Heart right ventricle (tissue), 16 donors: ENCODE measurements around the gene THOC3. TPM values are rescaled to one million over a fixed set of nuclear protein-coding genes. Genes with fewer than 3 reads are reported as not detected.
A peak's percentile ranks its signal among the peaks of the same experiment; 100 is the strongest.
"Not testable (repeated sequence)": the region's sequence is repeated elsewhere in the genome, so short reads cannot be mapped to it uniquely, and the experiment has no call there.

Source experiments
- ATAC-seq, 8 donors: fragments of 200-7000 bp; cut with Tn5 transposase; one replicate each; pipeline ENCODE4 v1.9.1; 2020; ENCODE audit warnings: mild to moderate bottlenecking in 8 of 8, moderate library complexity in 8 of 8, moderate number of reproducible peaks in 1 of 8
- DNase-seq, 2 donors: peaks; one replicate each; pipeline ENCODE4 v3.0.0-alpha.2; 2020
- H3K27ac ChIP-seq, 10 donors: fragments of 200-600 bp; sonication (generic) in 2 of 10; one replicate each; pipeline versions ENCODE4 v1.5.0 to v1.8.0; 2020 to 2022; ENCODE audit warnings: mild to moderate bottlenecking in 3 of 10
- H3K27me3 ChIP-seq, 7 donors: fragments of 200-600 bp; one replicate each; pipeline ENCODE4 v1.8.0; 2021 to 2022; ENCODE audit warnings: mild to moderate bottlenecking in 2 of 7
- H3K36me3 ChIP-seq, 9 donors: fragments of 200-600 bp; sonication (generic) in 1 of 9; one replicate each; pipeline versions ENCODE4 v1.5.0 to v1.8.0; 2020 to 2022; ENCODE audit warnings: mild to moderate bottlenecking in 2 of 9
- H3K4me1 ChIP-seq, 9 donors: fragments of 200-600 bp; sonication (generic) in 1 of 9; one replicate each; pipeline versions ENCODE4 v1.5.0 to v1.8.0; 2020 to 2022; ENCODE audit warnings: mild to moderate bottlenecking in 4 of 9
- H3K4me3 ChIP-seq, 10 donors: fragments of 200-600 bp; sonication (generic) in 2 of 10; one replicate each; pipeline versions ENCODE4 v1.5.0 to v1.8.0; 2020 to 2022; ENCODE audit warnings: mild to moderate bottlenecking in 7 of 10, moderate library complexity in 2 of 10
- H3K9me3 ChIP-seq, 11 donors: fragments of 200-600 bp in 10 of 11; sonication (generic) in 2 of 11; one replicate each; pipeline versions ENCODE4 v1.5.0 to v1.8.0; 2013 to 2022; ENCODE audit warnings: mild to moderate bottlenecking in 2 of 11, control low read depth in 1 of 11, moderate library complexity in 1 of 11
- CTCF ChIP-seq, 9 donors: fragments of 200-600 bp; sonication (generic) in 2 of 9; IDR thresholded peaks; one replicate each; pipeline versions ENCODE4 v1.5.0 to v1.8.0; 2021 to 2022; ENCODE audit warnings: antibody characterized with exemption in 9 of 9, mild to moderate bottlenecking in 5 of 9, moderate library complexity in 1 of 9
- WGBS, 2 donors: extraction: QIAGEN DNeasy Blood & Tissue Kit; methylation state at CpG; one replicate each; pipeline ENCODE4 v1.1.7; 2013; ENCODE audit warnings: inconsistent platforms in 1 of 2; 5-methylcytosine and 5-hydroxymethylcytosine counted together
- intact Hi-C, 10 donors: fragments of 100-400 bp; cut with DNase I; formaldehyde crosslinking; loops; one replicate each; pipeline versions ENCODE4 v1.11.1 to v1.14.2; 2022
- long read RNA-seq, 3 donors: library from polyadenylated mRNA; unstranded; transcript quantifications; one replicate each; pipeline ENCODE4 v2.0.0, GENCODE V29; 2020 to 2021
- polyA plus RNA-seq, 2 donors: library from polyadenylated mRNA; stranded (reverse); fragments of 200-250 nt; gene quantifications; one replicate each; pipeline ENCODE4 v1.2.3, GENCODE V29; 2013
- total RNA-seq, 10 donors: library from RNA; stranded (reverse); fragmentation: NEBNext Ultra II Directional in 3 of 10; extraction: Animal tissue kit (Norgen Biotek cat#: 25700) in 3 of 10; gene quantifications; one replicate each; pipeline versions ENCODE4 v1.2.1 to v1.2.4, GENCODE V29; 2021 to 2023
- donor health status: Arrhythmogenic right ventricular cardiomyopathy.
- donor health status: ischemic (EF 13 %, LVEDD 7.1; RV severe dilation, severe dysfunction).
- donor health status: healthy with polysubstance abuse.
- donor health status: DM: no; HTN: yes; CAD: no.
- donor health status: DM: no; HTN: no; CAD: no.
- donor health status: ischemic (EF 25% LVEDD 6.9; RV normal size, moderate dysfunction).
- donor health status: ischemic (EF 25% LVEDD 5.7; RV mildly dilated, moderate dysfunction).
- donor health status: healthy.
- donor health status: DM: yes; HTN: yes; CAD: no.
- donor health status: Ischemic cardiomyopathy.
- donor health status: ischemic (EF 35%, LVEDD 5.7; RV mildly dilated, moderate dysfunction).
- donor health status: nonischemic (EF 11% LVEDD 7.7; RV severe dilation, severe dysfunction).
- donor health status: DM: yes; HTN: yes; CAD: no.
- donor health status: PGD.
- donor health status: ischemic (EF 29% LVEDD 5.4; RV normal size, mild dysfunction).
- donor health status: nonischemic (EF 23%, LVEDD 6.1; RV moderate dilation, normal function).

THOC3 gene
- total RNA-seq = 10 to 100 TPM in 5 of 10 donors, 1 to 10 TPM in 5; 4.6 to 15.5 (median 10.5) TPM
- polyA plus RNA-seq = 10 to 100 TPM in 1 of 2 donors, 1 to 10 TPM in 1; 2.9 to 16.2 TPM
- long read RNA-seq, donor 1, transcript THOC3-201 (6 exons, 1,589 nt) = major isoform, 18 of 24 reads
- long read RNA-seq, donor 1, partial matches to known transcripts = 0 of 24 reads
- long read RNA-seq, donor 1, other reads (novel, unspliced or antisense) = 5 of 24 reads
- long read RNA-seq, donor 2, transcript THOC3-201 (6 exons, 1,589 nt) = major isoform, 11 of 13 reads
- long read RNA-seq, donor 2, partial matches to known transcripts = 0 of 13 reads
- long read RNA-seq, donor 2, other reads (novel, unspliced or antisense) = 2 of 13 reads
- long read RNA-seq, donor 3, transcript THOC3-201 (6 exons, 1,589 nt) = major isoform, 28 of 33 reads
- long read RNA-seq, donor 3, partial matches to known transcripts = 0 of 33 reads
- long read RNA-seq, donor 3, other reads (novel, unspliced or antisense) = 5 of 33 reads

GRCh38 chr5:175967471-175968372 lies at the start of gene THOC3:
Gene THOC3, minus strand, starts transcription at chr5:175968315. Its CDS starts 107 bp downstream, at chr5:175968208.
- intact Hi-C loops, H3K4me1 ChIP-seq, H3K9me3 ChIP-seq, H3K27me3 ChIP-seq: not testable (repeated sequence)
- TF ChIP-seq CTCF (IDR thresholded peaks at IDR 0.05) = peak in 1 of 9 donors; percentile 7
- WGBS, 2 donors = 1% methylated on average over 47 to 50 of the region's 67 CpGs
- Histone ChIP-seq H3K4me3 (peak within 1 kb of the TSS; percentile 54 to 87 (median 76)), H3K36me3 (peaks cover 0 to 12% (median 0%) of the 10 kb centered on the region in 9 donors), H3K27ac (peak within 1 kb of the TSS in 3 of 10 donors; percentile 31 to 81 (median 61))
- DNase-seq (peak; percentile 55 to 81), ATAC-seq (peak; percentile 100)

- H3K4me1 ChIP-seq, H3K36me3 ChIP-seq, H3K27ac ChIP-seq, intact Hi-C loops, DNase-seq, H3K4me3 ChIP-seq, H3K27me3 ChIP-seq, ATAC-seq, H3K9me3 ChIP-seq: not testable (repeated sequence)
- WGBS, 2 donors = no CpG with 5 or more reads among the region's 4 CpGs
Measured at GRCh38 chr5:176017324-176017723, 49.2 kb upstream of the THOC3 start.

- WGBS, 2 donors = 79 to 82% methylated on average over 4 to 5 of the region's 6 CpGs
- DNase-seq, H3K4me3 ChIP-seq, H3K27ac ChIP-seq, H3K4me1 ChIP-seq, H3K36me3 ChIP-seq, H3K27me3 ChIP-seq, H3K9me3 ChIP-seq, ATAC-seq, intact Hi-C loops: not testable (repeated sequence)
Measured at GRCh38 chr5:176014360-176014759, 46.2 kb upstream of the THOC3 start.

GRCh38 chr5:176011088-176011487 lies 43.0 kb upstream of the THOC3 start:
- WGBS, 2 donors = 49 to 58% methylated on average over 4 of the region's 4 CpGs

GRCh38 chr5:176010202-176010601 lies 42.1 kb upstream of the THOC3 start:
- H3K9me3 ChIP-seq, ATAC-seq, DNase-seq, H3K4me1 ChIP-seq, H3K4me3 ChIP-seq, intact Hi-C loops, H3K36me3 ChIP-seq, H3K27me3 ChIP-seq, H3K27ac ChIP-seq: not testable (repeated sequence)
- WGBS, 2 donors = 75 to 78% methylated on average over 6 to 7 of the region's 8 CpGs

More at GRCh38 chr5:176011088-176011487, 43.0 kb upstream of the THOC3 start:
- DNase-seq, ATAC-seq, H3K36me3 ChIP-seq, H3K9me3 ChIP-seq, H3K27me3 ChIP-seq, H3K4me1 ChIP-seq, intact Hi-C loops, H3K27ac ChIP-seq, H3K4me3 ChIP-seq: not testable (repeated sequence)

GRCh38 chr5:176007220-176007619 lies 39.1 kb upstream of the THOC3 start:
- H3K4me3 ChIP-seq, H3K27ac ChIP-seq, intact Hi-C loops, ATAC-seq, H3K36me3 ChIP-seq, H3K4me1 ChIP-seq, H3K27me3 ChIP-seq, DNase-seq, H3K9me3 ChIP-seq: not testable (repeated sequence)
- WGBS, 2 donors = 47 to 65% methylated on average over 2 of the region's 4 CpGs

- H3K27me3 ChIP-seq, H3K4me1 ChIP-seq, H3K27ac ChIP-seq, intact Hi-C loops, ATAC-seq, H3K36me3 ChIP-seq, H3K4me3 ChIP-seq, H3K9me3 ChIP-seq, DNase-seq: not testable (repeated sequence)
- 92 to 93% methylated on average over 11 to 13 of the region's 13 CpGs for whole genome bisulfite sequencing, 2 donors
Measured at GRCh38 chr5:176006819-176007218, 38.7 kb upstream of the THOC3 start.

- DNase-seq, H3K36me3 ChIP-seq, intact Hi-C loops, H3K9me3 ChIP-seq, H3K4me3 ChIP-seq, H3K27ac ChIP-seq, H3K4me1 ChIP-seq, ATAC-seq, H3K27me3 ChIP-seq: not testable (repeated sequence)
- WGBS, 2 donors = 37 to 48% methylated on average over 2 to 3 of the region's 6 CpGs
Measured at GRCh38 chr5:175997979-175998378, 29.9 kb upstream of the THOC3 start.

- H3K4me1 ChIP-seq, H3K4me3 ChIP-seq, H3K9me3 ChIP-seq, H3K27ac ChIP-seq, DNase-seq, H3K27me3 ChIP-seq, intact Hi-C loops, H3K36me3 ChIP-seq, ATAC-seq: not testable (repeated sequence)
- WGBS, 2 donors = 77% methylated on average over 1 of the region's 4 CpGs; no CpG with 5 or more reads in 1 of the 2 donors
Measured at GRCh38 chr5:175997495-175997894, 29.4 kb upstream of the THOC3 start.

GRCh38 chr5:175996791-175997190 lies 28.7 kb upstream of the THOC3 start:
- H3K27me3 ChIP-seq, H3K27ac ChIP-seq, H3K4me3 ChIP-seq, DNase-seq, H3K36me3 ChIP-seq, ATAC-seq, H3K9me3 ChIP-seq, intact Hi-C loops, H3K4me1 ChIP-seq: not testable (repeated sequence)
- no CpG with 5 or more reads among the region's 6 CpGs for WGBS, 2 donors
